HG03064 (cell line): ENCODE results near the gene MRPL55.
A peak's percentile ranks its signal among the peaks of the same experiment; 100 is the strongest.

Experiments
- ATAC-seq: cut with Tn5 transposase; IDR thresholded peaks from one replicate; pipeline ENCODE4 v1.9.1; 2021; ENCODE audit warnings: low read depth; ENCODE audit not compliant: unreplicated experiment

The MRPL55 gene

DNA sequence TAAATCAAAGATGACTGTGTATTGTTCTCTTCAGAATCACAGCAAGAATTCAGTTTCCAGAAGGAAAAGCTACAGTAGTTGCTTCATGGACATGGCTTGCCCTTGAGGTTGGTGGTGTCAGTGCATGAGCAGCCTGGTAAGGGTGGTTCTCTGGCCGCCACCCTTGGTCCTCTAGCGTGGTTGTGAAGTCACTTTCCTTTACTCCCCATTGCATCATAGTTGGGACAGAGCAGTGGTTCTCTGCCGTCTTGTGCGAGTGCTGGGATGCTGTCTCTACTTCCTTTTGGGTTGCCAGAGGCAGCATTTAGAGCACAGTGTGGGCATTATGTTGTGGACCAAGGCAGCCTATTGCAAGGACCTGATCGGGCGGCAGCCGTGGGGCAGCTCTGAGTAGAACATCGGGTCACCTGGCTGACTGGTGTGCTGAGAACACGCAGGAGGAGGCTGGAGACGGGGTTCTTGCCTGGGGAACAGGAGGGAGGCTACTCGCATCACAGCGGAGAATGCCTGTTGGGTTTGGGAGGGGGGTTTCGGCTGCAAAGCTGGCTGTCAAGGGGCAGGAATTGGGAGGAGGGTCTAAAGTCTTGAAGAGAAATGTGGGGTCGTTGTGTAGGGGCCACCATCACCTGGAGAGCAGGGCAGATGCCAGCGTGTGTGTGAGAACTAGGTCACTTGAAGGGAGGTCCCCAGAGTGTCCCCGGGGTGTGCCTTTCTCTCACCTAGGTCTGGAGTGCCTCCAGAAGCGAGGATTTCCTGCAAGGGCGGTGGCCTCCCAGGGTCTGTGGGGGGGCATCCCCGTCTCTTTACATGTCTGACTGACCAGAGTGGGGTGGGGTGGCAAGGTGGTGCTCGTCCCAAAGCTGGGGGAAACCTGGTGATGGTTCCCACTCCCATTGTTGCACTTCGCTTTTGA lies 20.3 kb downstream of the MRPL55 start:
- no peak for ATAC-seq

DNA sequence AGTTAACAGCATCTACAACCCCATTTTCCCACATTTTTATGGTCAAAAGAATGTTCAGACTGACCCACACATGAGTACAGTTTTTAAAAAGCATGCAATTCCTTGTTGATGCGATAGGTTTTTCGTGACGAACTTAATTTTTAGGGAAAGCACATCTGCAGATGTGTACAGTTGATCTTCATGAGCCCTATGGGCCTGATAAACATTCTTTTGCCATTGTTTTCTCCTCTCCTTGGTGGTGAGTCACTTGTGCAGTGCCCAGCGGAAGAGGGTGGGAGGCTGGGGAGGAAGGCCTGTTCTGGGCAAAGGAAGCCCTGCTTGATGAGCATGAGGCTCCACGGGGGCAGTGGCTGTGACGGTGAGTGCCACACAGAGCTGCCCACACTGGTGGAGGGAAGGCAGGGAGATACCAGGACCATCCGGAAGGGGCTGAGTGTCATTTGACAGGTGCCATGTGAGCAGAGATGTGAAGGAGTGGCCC lies 21.3 kb downstream of the MRPL55 start:
- no peak for ATAC-seq

DNA sequence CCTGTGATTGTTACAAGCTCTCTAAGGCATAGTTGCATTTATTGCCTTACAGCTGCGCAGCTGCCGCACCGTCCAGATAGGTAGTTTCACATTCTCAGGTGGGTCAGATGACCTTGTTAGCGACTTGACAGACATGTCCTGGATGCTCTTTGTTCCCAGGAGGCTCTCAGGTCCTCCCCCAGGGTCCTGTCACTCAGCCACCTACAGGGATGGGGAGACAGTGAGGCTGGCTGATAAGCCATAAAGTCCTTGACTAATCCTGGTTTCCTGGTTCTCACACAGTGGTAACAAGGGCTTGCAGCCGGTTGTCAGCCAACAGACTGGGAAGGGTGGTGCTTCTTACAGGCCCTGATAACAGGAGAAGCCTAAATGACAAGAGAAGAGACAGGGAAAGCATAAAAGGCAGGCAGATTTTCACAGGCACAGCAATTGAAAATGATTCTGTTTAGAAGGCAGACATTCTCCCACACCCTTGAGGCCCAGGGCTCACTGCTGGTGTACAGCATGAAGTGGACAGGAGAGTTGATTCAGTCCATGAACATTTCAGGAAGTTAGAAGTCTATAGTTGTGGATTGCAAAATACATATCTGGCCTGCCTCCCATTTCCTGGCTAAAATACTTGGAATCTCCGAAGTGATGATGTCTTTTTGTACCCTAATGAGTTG lies 23.7 kb downstream of the MRPL55 start:
- ATAC-seq: no peak

DNA sequence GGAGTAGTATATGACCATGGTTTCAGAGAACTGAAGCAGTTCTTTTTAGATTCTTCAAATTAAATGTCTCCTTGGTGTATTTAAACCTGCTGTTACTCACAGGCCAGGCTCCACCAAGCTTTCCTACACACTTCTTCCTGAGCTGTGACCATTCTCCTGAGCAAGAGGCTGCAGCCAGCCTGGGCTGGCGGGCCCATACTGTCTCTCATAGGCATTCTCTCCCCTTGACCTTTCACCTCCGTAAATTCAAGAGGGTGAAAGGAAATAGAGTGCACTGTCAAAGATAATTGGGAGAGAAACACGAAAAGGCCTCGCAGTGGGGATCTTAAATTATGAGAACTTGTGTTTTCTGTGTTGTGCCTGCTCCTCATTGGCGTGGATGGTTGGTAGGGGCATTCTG lies 24.3 kb downstream of the MRPL55 start:
- no peak for ATAC-seq

DNA sequence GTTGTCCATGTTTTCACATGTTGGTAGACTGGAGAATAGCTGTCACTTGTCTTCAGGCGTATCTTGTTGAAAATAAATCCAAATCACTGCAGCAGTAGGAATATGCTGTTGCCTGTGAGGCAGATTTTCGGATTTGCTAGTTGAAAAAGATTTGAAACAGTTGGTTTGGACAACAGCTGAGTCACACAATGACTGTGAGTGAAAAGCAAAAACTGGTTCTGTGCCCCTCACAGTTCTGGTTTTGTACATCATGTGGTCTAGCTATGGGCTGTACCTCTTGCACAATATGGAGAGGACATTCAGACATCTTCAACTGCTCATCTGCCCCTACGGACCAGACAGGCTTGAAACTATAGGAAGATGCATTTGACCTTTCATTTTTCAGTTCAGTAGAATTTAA lies 24.8 kb downstream of the MRPL55 start:
- ATAC-seq: no peak

DNA sequence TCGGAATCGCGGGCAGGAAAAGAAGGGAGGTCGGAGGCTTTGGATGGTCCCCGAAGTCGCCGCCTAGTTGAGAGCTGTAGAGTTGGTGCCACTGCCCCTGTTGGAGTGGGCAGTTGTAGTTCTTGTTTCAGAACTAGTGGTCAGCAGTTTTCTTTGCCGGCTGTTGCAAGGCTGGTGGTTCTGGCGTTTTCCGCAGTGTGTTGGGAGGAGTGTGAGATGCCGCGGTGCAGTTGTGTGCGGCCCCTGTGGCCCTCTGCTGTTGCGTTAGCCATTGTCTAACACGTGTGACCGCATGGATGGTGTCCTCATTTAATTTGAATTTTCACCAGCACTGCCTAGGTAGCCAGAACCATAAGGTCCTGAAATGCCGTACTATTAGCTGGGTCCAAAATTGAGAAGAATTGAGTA lies 25.2 kb downstream of the MRPL55 start:
- no peak for ATAC-seq

DNA sequence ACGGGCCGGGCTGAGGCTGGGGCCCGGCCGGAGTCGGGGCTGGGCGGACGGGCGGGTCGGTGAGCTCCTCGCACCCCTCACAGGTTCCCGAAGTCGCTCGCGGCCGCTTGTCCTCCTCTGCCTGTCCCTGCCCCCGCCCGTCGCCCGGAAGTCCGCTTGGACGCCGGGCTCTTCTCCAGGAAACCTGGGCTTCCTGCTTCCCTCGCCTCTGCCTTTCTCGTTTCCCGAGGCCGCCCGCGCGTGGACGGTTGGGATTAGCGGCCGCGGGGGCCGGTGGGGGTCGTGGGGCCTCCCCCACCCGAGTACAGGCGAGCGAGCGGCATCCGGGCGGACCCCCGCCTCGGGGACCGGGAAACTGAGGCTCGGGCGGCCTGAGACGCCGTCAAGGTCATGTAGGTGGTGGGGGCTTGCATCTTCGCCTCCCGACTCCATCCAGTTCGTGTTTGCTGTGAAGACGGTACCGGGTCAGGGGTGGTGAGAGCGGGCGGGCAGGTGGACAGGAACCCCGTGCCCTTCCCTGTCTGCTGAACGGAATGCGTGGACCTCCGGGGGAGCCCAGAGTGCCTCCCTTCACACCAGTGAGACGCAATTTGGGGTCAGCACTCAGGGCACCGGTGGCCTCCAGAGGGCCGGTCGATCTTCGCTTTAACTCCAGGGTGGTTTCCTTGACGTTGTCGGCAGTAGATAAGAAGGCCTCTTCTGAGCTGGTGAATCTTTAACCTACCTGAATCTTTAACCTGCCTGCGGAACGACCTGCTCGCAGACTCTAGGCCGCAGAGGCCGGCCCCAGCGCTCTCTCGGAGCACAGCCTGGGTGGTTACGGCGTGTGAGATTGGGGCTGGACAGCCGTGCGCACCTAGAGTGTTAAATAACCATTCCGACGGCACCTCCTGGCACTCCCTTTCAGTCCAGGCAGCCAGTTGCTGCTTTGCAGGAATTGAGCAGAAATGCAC lies 25.9 kb downstream of the MRPL55 start:
- peak; percentile 24 for ATAC-seq

DNA sequence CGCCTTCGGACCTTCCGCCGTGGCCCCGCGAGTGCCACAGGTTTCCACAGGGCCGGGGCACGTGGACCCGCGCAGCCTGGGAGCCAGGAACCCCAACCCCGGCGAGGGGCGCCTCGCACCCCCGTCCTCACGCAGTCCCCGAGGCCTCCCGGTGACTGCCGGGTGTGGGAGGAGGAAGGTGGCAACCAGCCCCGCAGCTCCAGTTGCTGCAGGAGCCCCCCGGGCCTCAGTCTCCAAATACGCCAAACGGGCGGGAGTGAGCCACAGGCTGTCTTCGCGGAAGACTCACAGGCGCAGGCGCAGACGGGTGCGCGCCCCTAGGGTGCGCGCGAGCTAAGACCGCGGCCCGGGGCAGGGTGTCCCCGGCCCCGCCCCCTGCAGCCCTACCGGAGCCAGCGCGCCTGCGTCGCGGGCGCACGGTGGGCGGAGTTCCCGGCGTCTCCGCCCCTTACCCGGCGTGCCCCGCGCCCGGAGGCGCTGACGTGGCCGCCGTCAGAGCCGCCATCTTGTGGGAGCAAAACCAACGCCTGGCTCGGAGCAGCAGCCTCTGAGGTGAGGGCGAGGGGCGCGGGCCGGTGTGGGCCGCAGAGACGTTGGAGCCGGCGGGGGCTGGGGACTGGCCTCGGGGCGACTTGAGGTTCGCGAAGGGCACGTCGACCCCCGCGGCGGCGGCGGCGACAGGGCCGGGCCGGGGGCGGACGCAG lies 26.7 kb downstream of the MRPL55 start, which contains the start of gene ARF1:
Gene ARF1, plus strand, starts transcription at position 495 of the 704 bp plus-strand sequence. CDS start 14,407 bp downstream, outside the sequence.
- peak; percentile 70 for ATAC-seq

DNA sequence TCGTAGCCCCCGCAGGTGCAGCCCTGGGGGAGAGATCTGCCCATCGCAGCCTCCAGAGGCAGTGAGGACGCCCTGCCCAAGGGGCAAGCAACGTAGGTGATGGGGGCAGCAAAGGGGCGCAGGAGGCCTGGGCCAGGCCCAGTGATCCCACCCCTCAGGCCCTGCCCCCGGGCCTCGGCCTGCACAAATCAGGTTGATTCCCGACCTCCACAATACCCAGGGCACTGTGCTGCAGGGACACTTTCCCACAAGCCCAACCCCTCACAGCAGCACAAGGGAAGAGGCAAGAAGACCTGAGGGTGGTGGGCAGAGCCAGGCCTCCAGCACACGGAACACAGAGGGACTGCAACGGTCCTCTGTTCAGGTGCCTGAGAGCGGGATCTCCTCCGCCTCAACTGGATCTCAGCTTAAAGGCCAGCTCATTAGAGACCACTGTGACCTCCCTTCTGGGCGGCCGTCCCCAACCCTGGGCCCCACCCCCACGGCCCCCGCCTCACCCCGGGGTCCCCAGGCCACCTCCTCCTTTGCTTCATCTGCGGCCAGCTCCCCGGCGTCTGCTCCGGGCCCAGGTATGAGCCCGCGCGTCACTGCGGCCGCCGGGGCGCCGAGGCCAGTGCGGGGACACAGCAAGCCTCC lies 27.4 kb downstream of the MRPL55 start:
- ATAC-seq: peak; percentile 34

DNA sequence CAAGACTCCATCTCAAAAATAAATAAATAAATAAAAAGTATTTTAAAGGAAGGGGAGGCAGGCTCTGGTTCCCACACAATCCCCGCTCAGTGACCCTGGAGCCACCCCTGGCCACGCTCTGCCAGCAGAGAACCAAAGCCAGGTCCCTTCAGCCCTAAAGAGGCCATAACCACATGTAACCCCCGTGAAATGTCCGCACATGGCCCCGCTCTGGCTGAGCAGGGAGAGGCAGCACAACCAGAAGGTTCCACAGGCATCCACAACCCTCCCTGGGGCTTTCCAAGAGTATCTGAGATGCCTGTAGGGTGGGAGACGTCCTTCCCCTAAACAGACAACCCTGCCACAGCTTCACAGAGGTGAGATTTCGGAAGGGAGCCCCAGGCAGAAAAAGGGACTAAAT lies 28.0 kb downstream of the MRPL55 start:
- ATAC-seq: no peak

DNA sequence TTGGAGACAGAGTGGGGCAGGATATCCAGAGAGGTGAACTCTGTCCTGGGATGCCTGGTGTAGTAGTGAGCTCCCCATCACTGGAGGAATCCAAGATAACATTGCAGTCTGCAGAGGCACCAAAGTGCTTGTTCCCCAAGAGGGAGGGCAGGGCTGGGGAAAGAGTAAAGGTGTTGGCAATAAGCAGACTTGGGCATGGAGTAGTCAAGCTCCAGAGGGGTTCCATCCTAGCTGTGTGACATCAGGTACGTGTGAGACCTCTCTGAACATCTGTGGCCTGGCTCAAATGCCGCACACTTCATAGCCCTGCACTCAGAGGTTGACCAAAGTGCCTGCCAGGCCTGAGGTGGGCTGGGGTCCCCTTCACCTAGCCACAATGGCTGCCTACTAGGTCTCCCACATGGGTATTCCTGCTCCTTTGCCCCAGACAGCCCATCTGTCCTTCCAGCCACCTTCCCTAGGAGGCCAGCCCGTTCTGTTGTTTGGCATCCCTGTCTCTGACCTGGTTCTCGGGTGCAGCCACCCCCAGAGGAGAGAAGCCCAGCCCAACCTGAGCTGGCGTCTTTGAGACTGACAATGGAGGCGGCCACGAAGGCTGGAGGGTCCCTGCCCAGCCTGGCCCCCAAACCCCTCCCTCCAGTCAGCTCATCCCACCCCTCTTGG lies 29.4 kb downstream of the MRPL55 start:
- no peak for ATAC-seq

DNA sequence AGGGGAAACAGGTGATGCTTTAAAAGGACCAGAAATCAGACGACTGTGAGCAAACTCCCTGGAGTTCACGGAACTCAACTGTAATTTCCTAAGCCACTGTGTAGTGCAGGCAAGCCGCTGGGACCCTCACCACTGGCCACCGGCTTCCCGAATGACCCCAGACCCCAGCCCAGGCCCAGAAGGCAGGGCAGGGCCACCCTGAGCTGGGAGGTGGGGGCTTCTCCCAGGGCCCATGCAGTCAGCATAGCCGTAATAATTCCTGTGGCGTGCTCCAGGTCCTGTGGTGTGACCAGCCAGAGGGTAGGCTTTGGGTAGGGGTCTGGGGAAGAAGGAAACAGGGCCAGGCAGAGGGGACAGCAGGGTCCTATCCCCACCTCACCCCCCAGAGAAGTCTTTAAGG lies 30.1 kb downstream of the MRPL55 start:
- no peak for ATAC-seq

DNA sequence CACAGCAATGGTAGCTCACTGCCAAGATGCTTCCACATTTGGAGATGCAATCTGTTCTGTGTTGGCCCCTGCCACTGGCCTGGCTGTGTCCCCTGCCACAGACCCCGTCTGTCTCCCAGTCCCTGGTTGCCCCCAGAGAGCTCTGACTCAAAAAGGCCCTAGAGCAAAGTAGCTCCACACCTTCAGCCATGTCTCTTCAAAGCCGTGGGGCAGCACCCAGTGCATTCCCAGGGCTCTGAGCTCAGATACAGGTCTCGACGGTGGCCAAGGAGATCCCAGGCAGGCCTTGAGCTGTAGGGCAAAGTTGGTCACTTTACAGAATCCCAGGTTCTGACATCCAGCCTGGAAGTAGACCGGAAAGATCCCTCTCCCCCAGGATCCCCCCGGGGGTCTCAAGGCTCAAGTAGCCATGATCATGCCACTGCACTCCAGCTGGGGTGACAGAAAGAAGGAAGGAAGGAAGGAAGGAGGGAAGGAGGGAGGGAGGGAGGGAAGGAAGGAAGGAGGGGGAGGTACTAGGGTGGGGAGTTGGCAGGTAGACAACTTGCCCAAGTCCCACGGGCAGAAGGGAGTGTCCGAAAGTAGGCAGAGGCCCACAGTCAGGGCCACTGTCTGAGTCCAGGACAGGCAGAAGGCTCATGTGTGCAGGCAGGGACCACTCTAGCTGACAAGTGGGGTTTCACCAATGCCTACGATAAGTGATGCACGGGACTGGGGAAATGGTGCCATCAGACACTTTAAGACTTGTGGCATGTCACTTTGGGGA lies 31.4 kb downstream of the MRPL55 start:
- ATAC-seq: no peak

DNA sequence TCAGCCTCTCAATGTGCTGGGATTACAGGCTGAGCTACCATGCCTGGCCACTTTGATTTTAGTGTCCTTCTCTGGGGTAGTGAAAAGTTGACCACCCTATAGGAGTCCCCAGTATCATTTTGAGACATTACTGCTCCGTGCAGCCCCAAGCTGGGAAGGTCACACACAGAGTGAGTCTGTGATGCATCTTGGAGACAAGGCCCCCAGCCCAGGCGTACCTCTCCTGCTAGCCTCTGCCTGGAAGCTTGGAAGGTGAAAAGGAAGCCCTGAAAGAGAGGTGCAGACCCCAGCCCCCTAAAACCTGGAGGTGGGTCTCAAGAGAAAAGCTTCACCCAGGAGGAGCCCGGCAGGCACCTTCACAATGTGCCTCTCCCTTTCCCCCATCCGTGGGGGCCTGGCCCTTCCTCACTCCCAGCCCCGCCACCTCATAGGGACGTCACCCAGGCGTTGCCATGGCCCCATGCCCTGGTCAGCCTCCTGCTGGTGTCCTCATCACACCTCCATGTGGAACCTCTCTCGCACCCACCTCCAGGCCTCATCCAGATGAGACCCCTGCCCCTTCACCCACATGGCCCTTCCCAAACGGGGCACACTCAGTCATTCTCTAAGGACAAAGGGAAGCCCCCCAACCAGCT lies 32.2 kb downstream of the MRPL55 start:
- ATAC-seq: no peak

DNA sequence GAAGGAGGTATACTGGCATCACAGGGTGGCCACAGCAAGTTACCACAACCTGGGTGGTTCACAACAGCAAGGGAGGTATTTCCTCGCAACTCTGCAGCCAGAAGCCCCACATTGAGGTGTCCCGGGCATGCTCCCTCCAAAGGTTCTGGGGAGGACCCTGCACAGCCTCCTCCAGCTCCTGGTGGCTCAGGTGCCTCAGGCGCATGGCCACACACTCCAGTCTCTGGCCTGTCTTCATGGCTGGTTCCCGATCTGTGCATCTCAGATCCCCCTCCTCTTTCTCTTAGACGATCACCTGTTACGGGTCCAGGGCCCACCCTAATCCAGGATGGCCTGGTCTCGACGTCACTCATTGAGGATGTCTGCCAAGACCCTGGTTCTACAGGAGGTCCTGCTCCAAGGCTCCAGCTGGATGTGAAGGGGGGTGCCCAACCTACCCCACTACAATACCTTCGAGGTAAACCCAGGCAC lies 33.3 kb downstream of the MRPL55 start:
- ATAC-seq: no peak

DNA sequence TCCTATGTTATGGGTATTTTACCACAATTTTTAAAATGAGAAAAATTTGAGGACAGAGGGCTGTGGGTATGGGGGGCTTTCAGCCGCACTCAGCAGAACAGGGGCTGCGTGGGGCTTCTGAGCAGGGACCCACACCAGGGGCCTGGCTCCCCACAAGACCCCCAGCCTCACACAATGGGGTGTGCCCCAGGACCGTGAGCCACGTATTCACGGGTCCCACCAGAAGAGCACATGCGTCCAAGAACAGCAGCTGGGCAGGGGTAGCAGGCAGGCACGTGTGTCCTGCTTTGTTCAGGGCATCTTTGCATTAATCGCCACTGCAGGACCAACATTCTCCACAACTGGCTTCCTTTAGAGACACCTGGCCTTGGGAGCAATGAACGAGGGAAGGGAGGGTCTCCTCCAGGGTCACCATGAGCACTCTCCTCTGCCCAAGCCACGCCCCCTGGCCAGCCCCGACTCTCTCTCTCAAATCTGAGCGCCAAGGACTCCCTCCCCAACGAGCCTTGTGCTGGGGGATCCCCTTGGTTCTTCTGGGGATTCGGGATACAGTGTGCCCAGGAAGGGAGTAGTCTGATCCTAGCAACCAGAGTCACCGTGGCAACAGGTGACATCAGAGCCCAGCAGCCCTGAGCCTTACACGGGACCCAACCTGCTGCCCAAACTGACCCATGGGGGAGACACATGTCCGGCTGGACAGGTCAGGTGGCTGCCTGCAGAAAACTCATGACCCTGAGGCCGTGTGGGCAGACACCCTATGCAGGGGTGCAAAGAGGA lies 34.0 kb downstream of the MRPL55 start:
- no peak for ATAC-seq
